ENCODE data around the gene LRRN1. TPM values are rescaled to one million over a fixed set of nuclear protein-coding genes. Genes with fewer than 3 reads are reported as not detected.

The LRRN1 gene
- total and polyA plus RNA-seq, 2 of the 4 experiments (the other 2 are of a cell fraction), result 0.18 to 0.41 TPM

DNA sequence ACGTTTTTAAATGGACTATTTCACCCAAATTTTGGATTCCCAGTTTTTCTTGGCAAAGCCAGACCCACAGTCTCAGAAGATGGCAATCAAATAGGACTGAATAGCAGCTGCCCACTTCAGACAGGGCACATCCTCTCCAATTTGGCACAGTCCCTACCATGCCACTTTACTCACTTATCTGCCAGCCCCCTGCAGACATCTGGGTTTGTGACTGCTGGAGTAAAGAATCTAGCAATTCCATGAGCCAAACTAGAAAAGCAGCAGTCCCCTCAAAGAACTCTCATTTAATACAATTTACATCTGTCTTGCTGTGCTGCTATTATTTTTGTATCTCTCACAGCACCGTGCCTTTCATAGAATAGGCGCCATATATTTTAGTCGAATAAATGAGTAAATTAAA, 16.0 kb upstream of the LRRN1 start:
- no peak overlapping the region for H3K14ac ChIP-seq (replicated peaks; ENCODE audit: low read depth, low read length)
- no peak overlapping the region for H3K56ac ChIP-seq (ENCODE audit: extremely low read depth, insufficient read depth, low read length)
- H3K9me1 ChIP-seq (ENCODE audit: insufficient read depth, low read length), result no peaks in the 10 kb centered on the region
- H3K9me3 ChIP-seq (ENCODE audit: control insufficient read depth, insufficient read depth, low read length), result peaks cover 18% of the 10 kb centered on the region
- POLR2A ChIA-PET (ENCODE audit: unreplicated experiment), result no interaction called here
- H4K5ac ChIP-seq (ENCODE audit: low read depth, low read length), result no peak overlapping the region
- ATAC-seq (ENCODE audit: low read depth) (no peak), DNase-seq (no peak)
- H3K23ac ChIP-seq (ENCODE audit: low read depth, low read length), result no peak overlapping the region
- H2AK5ac ChIP-seq (ENCODE audit: low read depth, low read length), result no peak overlapping the region
- H3K79me1 ChIP-seq (ENCODE audit: low read depth in 1 of 2, low read length in 2 of 2), result no peaks in the 10 kb centered on the region
- H4K8ac ChIP-seq (ENCODE audit: low read depth in 2 of 2, low read length in 2 of 2), result no peak overlapping the region
- no peaks in the 10 kb centered on the region for H4K20me1 ChIP-seq (ENCODE audit: insufficient read depth, low read length)
- no peaks in the 10 kb centered on the region for H3K4me1 ChIP-seq (ENCODE audit: control insufficient read depth, insufficient read depth, low read length)
- no peak overlapping the region for H3K9ac ChIP-seq (ENCODE audit: low read depth, low read length)
- no peaks in the 10 kb centered on the region for H3K27me3 ChIP-seq (ENCODE audit: control insufficient read depth, insufficient read depth, low read length)
- no peak overlapping the region for H3K4ac ChIP-seq (ENCODE audit: low read depth, low read length)
- H2BK5ac ChIP-seq (ENCODE audit: low read depth, low read length, poor library complexity, severe bottlenecking), result no peak overlapping the region
- no peak overlapping the region for H3K18ac ChIP-seq (ENCODE audit: low read depth, low read length)
- dilution Hi-C loops (cut with HindIII; ENCODE audit: low sequenced_read_pairs, unreplicated experiment) (no loop called here), in situ Hi-C loops (cut with MboI; ENCODE audit: low sequenced_read_pairs) (no loop called here), intact Hi-C loops (cut with micrococcal nuclease) (no loop called here)
- H2AFZ ChIP-seq (replicated peaks; ENCODE audit: low read length, poor library complexity), result no peak overlapping the region
- no peak overlapping the region for H4K91ac ChIP-seq (ENCODE audit: insufficient read depth, low read depth, low read length)
- H2BK20ac ChIP-seq (ENCODE audit: low read depth, low read length), result no peak overlapping the region
- no peak overlapping the region for H2AK9ac ChIP-seq (replicated peaks; ENCODE audit: low read depth, low read length, poor library complexity)
- no TSS peak for BruUV-seq (replicated peaks)
- CTCF ChIA-PET, result no interaction called here
- no peak overlapping the region for H3K4me3 ChIP-seq (ENCODE audit: insufficient read depth, low read depth, low read length)
- no peak overlapping the region for H3K27ac ChIP-seq (ENCODE audit: insufficient read depth, low read length)
- no peak overlapping the region for H2BK120ac ChIP-seq (ENCODE audit: low read depth, low read length)
- no peak for TF ChIP-seq MAZ (IDR thresholded peaks at IDR 0.05; ENCODE audit: borderline replicate concordance, low read depth, low read length)
- no peak for TF ChIP-seq BHLHE40 (IDR thresholded peaks at IDR 0.05; ENCODE audit: low read depth, low read length)
- no peak for TF ChIP-seq SMC3 (IDR thresholded peaks at IDR 0.05; ENCODE audit: low read depth, low read length)
- TF ChIP-seq, protein P1, sequence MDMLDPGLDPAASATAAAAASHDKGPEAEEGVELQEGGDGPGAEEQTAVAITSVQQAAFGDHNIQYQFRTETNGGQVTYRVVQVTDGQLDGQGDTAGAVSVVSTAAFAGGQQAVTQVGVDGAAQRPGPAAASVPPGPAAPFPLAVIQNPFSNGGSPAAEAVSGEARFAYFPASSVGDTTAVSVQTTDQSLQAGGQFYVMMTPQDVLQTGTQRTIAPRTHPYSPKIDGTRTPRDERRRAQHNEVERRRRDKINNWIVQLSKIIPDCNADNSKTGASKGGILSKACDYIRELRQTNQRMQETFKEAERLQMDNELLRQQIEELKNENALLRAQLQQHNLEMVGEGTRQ (IDR thresholded peaks at IDR 0.05; ENCODE audit: low read depth, low read length), result no peak
- no peak for TF ChIP-seq RFX5 (IDR thresholded peaks at IDR 0.05; ENCODE audit: low read depth, low read length)
- H3K4me2 ChIP-seq (ENCODE audit: low read depth, low read length), result no peak overlapping the region
- WGBS, 2 experiments (ENCODE audit: extremely low coverage in 2 of 2, insufficient read length in 1 of 2), result 20% methylated on average over 1 of the region's 4 CpGs; no CpG with 5 or more reads in 1 of the 2 experiments
- no peak overlapping the region for H2BK15ac ChIP-seq (ENCODE audit: low read depth, low read length)
- no peaks in the 10 kb centered on the region for H3K36me3 ChIP-seq (ENCODE audit: control insufficient read depth, insufficient read depth, low read length)

Measured in IMR-90 (cell line).